CD4-positive, alpha-beta T cell treated with Interleukin-17A for 1 hour (primary cell): Measurements from ENCODE around the gene CACYBP.
"Not testable (repeated sequence)": the region's sequence is repeated elsewhere in the genome, so short reads cannot be mapped to it uniquely, and the experiment has no call there.

Experiments
- DNase-seq: peaks from one replicate; pipeline ENCODE4 v3.0.0-alpha.2; 2020

The CACYBP gene

DNA sequence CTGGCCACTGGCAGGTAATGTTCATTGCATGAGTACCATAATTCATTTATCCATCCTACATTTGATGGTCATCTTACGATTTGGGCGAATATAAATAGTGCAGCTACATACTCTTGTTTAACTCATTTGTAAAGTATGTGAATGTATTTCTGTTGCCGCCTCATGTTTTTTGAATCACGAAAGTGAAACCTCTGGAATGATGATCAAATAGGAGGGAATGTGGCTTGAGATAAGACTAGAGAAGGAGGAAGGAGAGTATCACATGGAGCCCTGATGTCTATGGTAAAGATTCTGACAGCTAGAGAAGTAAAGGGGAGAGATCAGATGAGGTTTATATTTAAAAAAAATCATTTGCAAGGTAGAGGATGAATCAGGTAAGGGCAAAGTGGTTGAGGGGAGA is 15.5 kb downstream of the CACYBP start:
- no peak for DNase-seq

DNA sequence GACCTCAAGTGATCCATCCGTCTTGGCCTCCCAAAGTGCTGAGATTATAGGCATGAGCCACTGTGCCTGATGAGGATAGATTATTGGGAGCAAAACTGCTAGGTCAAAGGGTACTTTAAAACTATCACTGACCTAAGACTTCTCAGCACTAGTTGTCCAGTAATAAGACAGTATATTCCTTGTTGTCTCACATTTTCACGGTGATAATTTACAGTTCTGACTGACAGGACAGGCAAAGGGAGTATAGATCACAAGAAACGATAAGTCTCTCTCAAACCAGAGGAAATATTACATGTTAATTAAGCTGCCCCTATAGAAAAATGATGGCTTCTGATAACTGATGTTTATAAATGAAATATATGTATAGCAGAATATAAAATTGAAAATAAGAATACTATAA is 19.8 kb downstream of the CACYBP start:
- no peak for DNase-seq

DNA sequence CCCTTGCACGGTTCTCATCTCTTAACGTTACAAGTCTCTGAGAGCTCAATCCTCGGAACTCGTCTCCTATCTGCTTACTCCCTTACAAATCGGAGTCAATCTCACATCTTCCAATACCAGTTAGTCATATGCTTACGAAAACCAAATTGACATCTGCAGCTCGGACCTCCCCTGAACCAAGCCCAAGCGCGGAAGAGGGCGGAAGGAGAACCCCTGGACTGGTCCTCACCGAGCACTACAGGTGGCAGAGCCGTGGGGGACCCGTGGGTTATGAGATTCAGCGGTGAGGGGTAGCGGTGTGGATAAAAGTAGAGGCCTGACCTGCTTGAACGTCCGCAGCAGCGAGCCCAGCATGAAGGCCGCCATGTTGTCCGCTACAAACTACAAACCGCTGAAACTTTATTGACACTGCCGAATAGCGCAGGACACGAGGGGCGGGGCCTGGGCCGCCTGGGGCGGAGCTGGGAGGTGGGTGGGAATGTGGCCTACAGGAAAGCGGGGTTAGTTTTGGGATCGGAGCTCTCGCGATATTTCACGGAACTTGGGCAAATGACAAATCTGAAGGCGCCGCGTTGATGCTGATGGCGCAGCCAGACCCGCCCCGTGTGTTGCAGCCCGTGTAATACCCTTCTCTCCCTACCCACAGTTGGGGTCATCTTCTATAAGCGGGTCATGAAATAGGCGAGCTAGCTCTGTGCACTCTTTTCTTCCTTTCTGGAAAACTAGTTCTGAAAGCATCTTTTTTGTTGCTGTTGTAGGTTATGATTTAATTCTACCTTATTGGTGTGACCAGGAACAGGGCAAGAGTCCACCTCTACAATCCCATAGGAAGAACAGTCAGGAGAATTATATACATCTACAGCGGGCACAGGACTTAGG is 23.5 kb downstream of the CACYBP start, which contains the start of gene MRPS14:
TSS of gene MRPS14 (minus strand) at position 383 of the 879 bp plus-strand sequence. CDS start at position 366, 17 bp downstream.
- DNase-seq, result peak; percentile 99

DNA sequence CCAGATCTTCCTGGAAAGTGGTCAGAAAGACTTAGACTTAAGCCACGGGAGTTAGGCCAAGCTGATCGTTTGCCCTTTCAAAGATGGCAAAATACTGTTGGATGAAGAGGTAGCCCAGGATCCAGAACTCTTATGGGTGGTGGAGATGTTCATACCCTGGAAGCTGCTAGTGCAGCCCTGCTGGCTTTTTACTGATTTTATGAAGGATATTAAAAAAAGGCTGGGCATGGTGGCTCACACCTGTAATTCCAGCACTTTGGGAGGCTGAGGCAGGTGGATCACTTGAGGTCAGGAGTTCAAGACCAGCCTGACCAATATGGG is 24.1 kb downstream of the CACYBP start:
- not testable (repeated sequence) for DNase-seq

DNA sequence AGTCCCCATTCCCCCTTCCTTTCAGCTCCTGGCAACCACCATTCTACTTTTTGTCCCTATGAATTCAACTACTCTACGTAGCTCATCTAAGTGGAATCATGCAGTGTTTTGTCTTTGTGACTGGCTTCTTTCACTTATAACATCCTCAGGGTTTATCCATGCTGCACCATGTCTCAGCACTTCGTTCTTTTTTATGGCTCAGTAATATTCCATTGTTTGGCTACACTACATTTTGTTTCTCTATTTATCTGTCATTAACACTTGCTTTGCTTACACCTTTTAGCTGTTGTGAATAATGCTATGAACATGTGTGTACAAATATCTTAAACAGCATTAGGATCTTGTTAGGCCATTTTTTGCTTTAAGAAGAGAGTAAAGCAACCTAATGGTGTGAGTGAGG is 25.0 kb downstream of the CACYBP start:
- DNase-seq, result no peak

DNA sequence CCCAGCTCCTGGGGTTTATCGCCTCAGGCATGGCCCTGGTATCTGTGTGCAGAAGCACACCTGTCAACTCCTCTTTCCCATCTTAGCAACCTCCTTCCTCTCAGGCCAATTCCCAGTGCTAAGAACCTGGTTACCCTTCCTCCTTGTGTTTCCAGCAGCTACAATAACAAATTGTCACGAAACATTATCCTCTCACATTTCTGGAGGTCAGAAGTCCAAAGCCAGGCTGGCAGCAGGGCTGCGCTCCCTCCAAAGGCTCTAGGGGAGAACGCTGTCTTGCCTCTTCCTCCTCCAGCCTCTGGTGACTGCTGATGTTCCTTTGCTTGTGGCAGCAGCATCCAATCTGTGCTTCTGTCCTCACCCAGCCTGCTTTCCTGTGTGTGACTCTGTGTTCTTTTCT is 34.2 kb downstream of the CACYBP start:
- no peak for DNase-seq

DNA sequence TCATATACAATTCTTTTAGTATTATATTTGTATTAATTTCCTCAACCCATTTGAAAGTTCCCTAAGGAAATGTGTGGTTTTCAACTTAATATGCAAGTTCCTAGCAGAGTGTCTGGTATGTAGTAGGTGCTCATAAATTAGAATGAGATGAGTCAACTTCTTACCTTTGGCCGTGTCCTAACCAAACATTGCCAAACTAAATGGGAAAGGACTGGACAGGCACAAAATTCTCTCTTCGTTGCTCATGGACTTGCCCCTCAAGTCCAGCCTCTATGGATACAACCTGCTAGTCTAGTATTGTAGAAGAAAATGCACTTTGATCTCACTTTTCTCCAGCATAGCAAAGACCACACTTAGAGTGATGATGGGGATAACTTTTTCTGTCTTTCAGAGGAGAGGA is 35.0 kb downstream of the CACYBP start:
- no peak for DNase-seq

DNA sequence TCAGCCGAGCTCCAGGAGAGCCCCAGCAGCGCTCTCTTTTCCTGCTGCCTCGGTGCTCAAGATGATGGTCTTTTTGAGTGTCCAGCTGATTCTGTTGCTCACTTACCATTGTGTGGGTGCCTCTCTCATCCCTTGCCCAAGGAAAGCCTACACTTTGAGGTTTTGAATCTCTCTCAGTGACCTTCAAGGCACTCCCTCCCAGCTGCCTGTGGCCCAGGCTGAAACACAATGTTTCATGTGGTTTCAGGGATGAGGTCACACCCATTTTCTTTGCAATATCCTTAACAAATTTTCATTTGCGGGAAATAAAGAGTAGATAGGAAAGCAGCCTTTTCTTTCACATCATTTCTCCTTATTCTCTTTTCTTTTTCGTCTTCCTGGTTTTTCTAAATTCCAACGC is 36.1 kb downstream of the CACYBP start:
- no peak for DNase-seq

DNA sequence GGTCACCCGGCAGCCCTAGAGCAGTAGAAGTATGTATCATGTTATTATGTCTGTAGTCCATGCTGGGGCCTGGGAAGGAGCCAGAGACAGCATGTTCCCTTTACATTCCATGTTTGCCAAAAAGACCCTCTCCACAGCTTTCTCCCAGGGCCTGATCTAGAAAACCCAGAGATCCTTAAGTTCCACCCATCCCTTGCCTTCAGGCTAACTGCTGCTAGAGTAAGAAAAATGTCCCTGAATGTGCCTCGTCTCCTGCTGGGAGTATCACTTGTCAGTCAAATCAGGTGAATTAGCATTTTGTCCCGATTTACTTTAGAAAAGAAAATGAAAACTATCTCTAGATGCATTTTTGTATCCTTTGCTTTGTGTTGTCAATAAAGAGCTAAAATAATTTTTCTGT is 36.7 kb downstream of the CACYBP start:
- DNase-seq, result no peak

DNA sequence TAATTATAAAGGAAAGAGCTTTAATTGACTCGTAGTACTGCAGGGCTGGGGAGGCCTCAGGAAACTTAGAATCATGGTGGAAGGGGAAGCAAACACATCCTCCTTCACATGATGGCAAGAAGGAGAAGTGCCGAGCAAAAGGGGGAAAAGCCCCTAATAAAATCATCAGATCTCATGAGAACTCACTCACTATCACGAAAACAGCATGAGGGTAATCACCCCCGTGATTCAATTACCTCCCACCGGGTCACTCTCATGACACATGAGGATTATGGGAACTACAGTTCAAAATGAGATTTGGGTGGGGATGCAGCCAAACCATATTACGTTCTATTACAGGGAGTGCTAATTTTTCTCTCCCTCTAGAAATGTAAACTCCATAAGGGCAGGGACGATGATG is 37.7 kb downstream of the CACYBP start:
- no peak for DNase-seq

DNA sequence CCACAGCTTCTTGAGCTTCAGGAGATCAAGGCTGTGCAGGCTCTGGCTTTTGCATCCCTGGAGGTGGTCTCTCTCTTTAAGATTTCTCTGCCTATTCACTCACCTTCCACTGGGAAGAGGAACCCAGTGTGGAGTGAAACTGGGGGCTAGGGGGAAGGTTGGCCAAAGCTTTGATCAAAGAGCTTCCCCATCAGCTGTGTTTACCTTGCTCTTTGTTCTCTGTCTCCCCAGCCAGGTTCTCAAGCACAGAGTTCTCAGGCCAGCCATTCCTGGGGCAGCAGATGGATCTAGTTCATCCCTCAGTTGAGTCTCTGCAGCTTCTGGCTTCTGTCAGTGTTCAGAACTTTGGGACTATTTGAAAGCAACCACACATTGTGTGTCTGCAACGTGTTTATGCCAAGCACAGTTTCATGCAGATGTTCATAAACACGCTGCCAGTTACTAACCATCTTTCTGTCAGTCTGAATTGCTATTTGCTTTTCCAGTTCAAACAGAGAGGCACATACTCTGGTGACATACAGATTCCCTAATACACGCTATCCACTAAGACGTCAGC is 40.7 kb downstream of the CACYBP start:
- no peak for DNase-seq

DNA sequence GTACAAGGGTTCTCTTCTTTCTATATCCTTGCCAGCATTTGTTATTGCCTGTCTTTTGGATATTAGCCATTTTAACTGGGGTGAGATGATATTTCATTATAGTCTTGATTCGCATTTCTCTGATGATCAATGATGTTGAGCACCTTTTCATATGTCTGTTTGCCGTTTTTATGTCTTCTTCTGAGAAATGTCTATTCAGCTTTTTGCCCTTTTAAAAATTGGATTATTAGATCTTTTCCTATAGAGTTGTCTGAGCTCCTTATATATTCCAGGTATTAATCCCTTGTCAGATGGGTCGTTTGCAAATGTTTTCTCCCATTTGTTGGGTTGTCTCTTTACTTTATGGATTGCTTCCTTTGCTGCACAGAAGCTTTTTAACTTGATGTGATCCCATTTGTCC is 42.9 kb downstream of the CACYBP start:
- DNase-seq, result no peak

DNA sequence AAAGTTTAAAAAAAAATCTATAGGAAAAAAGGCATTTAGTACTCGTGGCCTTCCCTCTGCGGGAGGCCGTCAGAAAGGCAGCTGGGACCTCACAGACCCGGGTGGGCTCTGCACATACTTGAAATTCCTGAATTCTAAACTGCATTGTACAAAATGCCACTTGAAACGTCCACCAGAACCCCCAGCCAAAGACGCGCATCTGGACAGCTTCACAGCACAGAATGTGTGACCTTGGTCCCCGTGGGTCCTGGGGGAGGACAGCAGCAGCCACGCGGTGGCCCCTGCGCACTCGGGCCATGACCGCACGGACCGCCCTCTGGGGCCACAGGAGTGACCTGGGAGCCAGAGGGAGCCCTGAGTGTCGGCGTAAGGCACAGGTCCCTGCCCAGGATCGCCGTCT is 44.1 kb downstream of the CACYBP start:
- DNase-seq, result no peak

DNA sequence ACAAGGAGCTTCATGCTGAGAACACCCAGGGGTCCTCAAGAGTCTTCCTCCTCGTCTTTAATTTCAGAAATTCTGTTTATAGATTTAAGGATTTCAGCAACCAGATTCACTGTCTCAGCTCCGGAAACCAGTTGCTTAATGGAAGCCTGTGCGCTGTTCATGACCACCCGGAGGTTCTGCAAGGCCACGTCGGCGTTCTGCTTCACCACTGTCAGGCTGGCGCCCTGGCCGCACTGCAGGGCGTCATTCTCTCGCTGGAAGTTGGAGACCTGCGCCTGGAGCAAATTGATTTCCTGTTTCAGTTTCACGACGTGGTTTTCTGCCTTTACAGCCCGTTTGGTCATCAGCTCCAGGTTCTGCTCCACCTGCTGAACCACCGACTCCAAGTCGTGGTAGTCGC is 44.8 kb downstream of the CACYBP start:
- not testable (repeated sequence) for DNase-seq

DNA sequence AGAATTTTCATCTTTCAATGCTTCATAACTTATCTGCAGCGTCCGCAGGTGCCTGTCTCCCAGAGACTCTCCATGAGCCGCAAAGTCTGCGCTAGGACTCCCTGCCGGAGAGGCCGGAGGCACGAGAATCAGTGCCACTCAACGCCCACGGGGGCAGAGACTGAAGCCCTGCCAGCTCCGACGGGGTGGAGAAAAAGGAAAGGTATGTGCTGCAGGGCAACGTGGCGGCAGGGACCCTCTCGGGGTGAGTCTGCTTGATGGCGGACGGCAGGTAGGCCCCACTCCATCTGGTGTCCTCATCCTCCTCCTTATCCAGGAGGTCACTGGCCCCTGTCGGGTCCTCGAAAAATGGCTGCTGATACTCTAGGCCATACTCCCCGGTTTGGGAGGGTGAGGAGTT is 45.4 kb downstream of the CACYBP start:
- no peak for DNase-seq

DNA sequence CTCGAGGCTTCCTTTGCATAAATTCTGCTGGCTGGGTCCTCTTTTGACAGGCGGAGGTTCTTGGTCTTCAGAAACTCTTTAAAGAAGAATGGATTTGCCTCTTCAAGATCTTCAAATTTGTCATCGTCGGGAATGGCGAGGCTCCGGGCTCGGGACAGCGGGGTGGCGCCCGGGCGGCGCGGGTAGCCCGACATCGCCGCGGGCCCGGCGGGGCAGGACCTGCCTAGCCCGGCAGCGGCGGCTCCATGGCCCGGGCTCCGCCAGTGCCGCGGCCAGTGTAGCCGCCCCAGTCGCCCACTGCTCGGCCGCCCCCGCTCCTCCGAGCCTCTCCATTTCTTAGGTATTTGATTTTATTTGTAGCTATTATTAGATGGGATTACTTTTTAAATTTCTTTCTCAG is 45.8 kb downstream of the CACYBP start:
- DNase-seq, result no peak

DNA sequence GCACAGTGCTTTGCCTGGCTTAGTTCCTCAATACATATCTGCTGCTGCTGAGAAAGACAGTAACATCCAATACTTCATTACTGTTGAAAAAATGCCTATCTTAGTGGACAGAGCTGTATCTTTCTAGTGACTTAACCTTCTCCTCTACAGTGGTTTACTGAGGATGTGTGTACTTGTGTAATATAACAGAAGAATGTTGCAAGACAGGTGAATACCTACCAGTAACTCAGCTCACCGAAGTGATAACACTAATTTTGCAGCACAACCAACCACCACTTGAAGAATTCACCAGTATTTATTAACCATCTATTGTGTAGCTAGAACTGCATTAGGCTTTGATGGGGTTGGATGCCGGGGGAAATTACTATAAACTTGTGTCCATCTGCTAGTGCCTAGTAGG is 51.2 kb downstream of the CACYBP start:
- no peak for DNase-seq

DNA sequence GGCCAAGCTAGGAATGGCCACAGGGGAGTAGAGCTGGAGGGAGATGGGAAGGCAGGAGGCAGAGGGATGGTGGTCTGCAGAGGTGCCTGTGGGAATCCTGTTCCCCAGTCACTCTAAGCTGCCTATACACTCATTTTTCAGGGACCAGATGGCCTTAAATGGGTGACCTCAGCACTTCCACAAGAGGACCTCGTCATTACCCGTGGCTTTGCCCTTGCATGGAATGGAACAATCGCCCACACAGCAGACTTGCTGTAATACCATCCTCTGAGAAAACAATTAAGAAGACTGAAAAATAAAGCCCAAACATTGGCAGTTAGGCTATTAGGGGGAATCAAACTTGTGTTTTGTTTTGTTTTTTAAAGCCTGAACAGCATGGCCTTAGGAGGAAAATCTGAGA is 55.0 kb downstream of the CACYBP start:
- DNase-seq, result no peak
